GM19438 (cell line): Measurements from ENCODE around the gene SCNM1.
"Not testable (repeated sequence)": the region's sequence is repeated elsewhere in the genome, so short reads cannot be mapped to it uniquely, and the experiment has no call there.

Experiments
- ATAC-seq: cut with Tn5 transposase; IDR thresholded peaks from one replicate; pipeline ENCODE4 v1.9.1; 2021; ENCODE audit warnings: low read depth; ENCODE audit not compliant: unreplicated experiment

Gene SCNM1

GRCh38 chr1:151189637-151190445 is 23.9 kb downstream of the SCNM1 start, which contains the start of gene VPS72:
Gene VPS72 (minus strand): TSS chr1:151190197. CDS start chr1:151190121, 76 bp downstream.
- ATAC-seq, result peak; percentile 88

GRCh38 chr1:151192047-151192446 is 26.1 kb downstream of the SCNM1 start:
- no peak for ATAC-seq

GRCh38 chr1:151193304-151193703 is 27.4 kb downstream of the SCNM1 start:
- no peak for ATAC-seq

GRCh38 chr1:151193856-151194255 is 27.9 kb downstream of the SCNM1 start:
- no peak for ATAC-seq

GRCh38 chr1:151194894-151195594 is 29.1 kb downstream of the SCNM1 start:
- not testable (repeated sequence) for ATAC-seq

- ATAC-seq, result no peak
Observed at GRCh38 chr1:151196292-151196800, 30.4 kb downstream of the SCNM1 start.

- ATAC-seq, result no peak
Observed at GRCh38 chr1:151197863-151198253, 31.9 kb downstream of the SCNM1 start.

GRCh38 chr1:151198254-151199127 is 32.5 kb downstream of the SCNM1 start, which contains the start of gene PIP5K1A:
Gene PIP5K1A (plus strand): TSS chr1:151198552. CDS start chr1:151198997, 445 bp downstream.
- ATAC-seq, result peak; percentile 79

- no peak for ATAC-seq
Observed at GRCh38 chr1:151199873-151200581, 34.1 kb downstream of the SCNM1 start.

- ATAC-seq, result not testable (repeated sequence)
Observed at GRCh38 chr1:151205381-151205965, 39.5 kb downstream of the SCNM1 start.

- ATAC-seq, result no peak
Observed at GRCh38 chr1:151210830-151211229, 44.9 kb downstream of the SCNM1 start.

- no peak for ATAC-seq
Observed at GRCh38 chr1:151211972-151212705, 46.2 kb downstream of the SCNM1 start.

- no peak for ATAC-seq
Observed at GRCh38 chr1:151213560-151213959, 47.6 kb downstream of the SCNM1 start.
